Measurements from ENCODE around the gene ZNHIT2.

GRCh38 chr11:65130631-65131416, 13.3 kb upstream of the ZNHIT2 start:
- TF ChIP-seq, protein P1, sequence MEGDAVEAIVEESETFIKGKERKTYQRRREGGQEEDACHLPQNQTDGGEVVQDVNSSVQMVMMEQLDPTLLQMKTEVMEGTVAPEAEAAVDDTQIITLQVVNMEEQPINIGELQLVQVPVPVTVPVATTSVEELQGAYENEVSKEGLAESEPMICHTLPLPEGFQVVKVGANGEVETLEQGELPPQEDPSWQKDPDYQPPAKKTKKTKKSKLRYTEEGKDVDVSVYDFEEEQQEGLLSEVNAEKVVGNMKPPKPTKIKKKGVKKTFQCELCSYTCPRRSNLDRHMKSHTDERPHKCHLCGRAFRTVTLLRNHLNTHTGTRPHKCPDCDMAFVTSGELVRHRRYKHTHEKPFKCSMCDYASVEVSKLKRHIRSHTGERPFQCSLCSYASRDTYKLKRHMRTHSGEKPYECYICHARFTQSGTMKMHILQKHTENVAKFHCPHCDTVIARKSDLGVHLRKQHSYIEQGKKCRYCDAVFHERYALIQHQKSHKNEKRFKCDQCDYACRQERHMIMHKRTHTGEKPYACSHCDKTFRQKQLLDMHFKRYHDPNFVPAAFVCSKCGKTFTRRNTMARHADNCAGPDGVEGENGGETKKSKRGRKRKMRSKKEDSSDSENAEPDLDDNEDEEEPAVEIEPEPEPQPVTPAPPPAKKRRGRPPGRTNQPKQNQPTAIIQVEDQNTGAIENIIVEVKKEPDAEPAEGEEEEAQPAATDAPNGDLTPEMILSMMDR (optimal IDR thresholded peaks at IDR 0.05 in 1 of 3, IDR thresholded peaks at IDR 0.05 in 1 of 3, conservative IDR thresholded peaks at IDR 0.05 in 1 of 3; ENCODE audit: extremely low read depth in 1 of 3, insufficient read depth in 2 of 3, low read length in 3 of 3) = no peak
- TF ChIP-seq EZH2 (IDR thresholded peaks at IDR 0.05; ENCODE audit: low read length) = no peak
